DND-41 (cell line): ENCODE results near the gene RNF144A.

Experiments used
- EZH2 ChIP-seq: IDR thresholded peaks from 3 replicates; pipeline ENCODE4 v1.6.1; 2012; ENCODE audit warnings: borderline replicate concordance, low read depth, mild to moderate bottlenecking, moderate library complexity, low read length, inconsistent platforms; ENCODE audit not compliant: severe bottlenecking
- TF ChIP-seq, protein P1 (sequence below): IDR thresholded peaks from 2 replicates; pipeline ENCODE4 v1.5.1; 2012; ENCODE audit warnings: borderline replicate concordance, low read length, moderate library complexity, mild to moderate bottlenecking; ENCODE audit not compliant: poor library complexity, severe bottlenecking; ENCODE audit errors: extremely low read depth

DNA sequence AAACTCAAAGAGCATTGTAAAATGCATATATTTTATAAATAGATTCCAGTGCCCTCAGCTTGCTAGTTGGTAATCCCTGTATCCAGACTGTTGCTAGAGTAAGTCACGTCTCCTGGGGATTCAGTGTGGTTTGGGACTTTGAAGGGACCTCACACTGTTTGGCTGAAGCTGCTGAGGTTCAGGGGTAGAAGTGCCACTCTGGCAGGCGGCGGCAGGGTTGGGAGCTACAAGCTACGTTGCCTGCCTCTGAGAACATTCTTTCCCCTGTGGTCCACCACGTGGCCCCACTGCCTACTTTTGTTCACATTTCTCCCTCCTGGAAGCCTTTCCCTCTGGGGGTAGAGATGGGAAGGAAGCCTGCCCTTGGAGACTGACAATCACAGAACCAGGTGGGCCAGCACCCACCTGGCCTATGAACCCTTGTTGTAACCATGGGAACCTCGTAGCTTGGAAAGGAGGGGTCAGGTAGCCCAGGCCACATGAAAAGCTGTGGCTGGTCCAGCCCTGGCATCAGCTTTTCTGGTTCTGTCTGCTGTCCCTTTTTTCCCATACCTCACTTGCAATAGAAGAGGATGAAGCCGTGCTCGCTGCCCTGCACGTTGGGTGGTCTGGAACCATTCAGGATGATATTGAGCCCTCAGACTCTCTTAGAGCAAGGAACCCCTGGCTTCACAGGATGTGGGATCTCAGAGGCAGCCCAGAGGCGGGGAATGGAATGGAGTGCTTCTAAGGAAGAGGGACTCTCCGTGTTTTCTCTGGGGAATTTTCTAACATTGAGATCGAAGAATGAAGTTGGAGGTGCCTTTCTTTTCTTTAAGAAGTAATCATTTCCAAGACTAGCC lies 2.9 kb downstream of the RNF144A start:
- TF ChIP-seq, protein P1, sequence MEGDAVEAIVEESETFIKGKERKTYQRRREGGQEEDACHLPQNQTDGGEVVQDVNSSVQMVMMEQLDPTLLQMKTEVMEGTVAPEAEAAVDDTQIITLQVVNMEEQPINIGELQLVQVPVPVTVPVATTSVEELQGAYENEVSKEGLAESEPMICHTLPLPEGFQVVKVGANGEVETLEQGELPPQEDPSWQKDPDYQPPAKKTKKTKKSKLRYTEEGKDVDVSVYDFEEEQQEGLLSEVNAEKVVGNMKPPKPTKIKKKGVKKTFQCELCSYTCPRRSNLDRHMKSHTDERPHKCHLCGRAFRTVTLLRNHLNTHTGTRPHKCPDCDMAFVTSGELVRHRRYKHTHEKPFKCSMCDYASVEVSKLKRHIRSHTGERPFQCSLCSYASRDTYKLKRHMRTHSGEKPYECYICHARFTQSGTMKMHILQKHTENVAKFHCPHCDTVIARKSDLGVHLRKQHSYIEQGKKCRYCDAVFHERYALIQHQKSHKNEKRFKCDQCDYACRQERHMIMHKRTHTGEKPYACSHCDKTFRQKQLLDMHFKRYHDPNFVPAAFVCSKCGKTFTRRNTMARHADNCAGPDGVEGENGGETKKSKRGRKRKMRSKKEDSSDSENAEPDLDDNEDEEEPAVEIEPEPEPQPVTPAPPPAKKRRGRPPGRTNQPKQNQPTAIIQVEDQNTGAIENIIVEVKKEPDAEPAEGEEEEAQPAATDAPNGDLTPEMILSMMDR = no peak
- no peak for TF ChIP-seq EZH2
